Endothelial cell of umbilical vein (primary cell): ENCODE data around the gene P3H2. TPM values are rescaled to one million over a fixed set of nuclear protein-coding genes. Genes with fewer than 3 reads are reported as not detected.

Experiments
- BruUV-seq: library from RNA; stranded (reverse); fragments of 400-500 nt; replicated peaks from 2 replicates; lab custom pipeline; 2021; lab: Mats Ljungman, UMichigan
- CTCF ChIA-PET: fragments of 300-600, 350-600 bp; sonication (Branson Sonifier 250); formaldehyde crosslinking; loops from one replicate; lab custom pipeline; 2021; ENCODE audit warnings: antibody characterized with exemption, inconsistent platforms; lab: Charles Lee
- POLR2A ChIA-PET: fragments of 300-600, 350-600 bp; sonication (Branson Sonifier 250); formaldehyde crosslinking; loops from one replicate; lab custom pipeline; 2021; ENCODE audit warnings: antibody characterized with exemption, inconsistent platforms; lab: Charles Lee
- DNase-seq: peaks from one replicate; pipeline ENCODE4 v3.0.0-alpha.2; 2011; ENCODE audit warnings: low read depth, low spot score
- FAIRE-seq: peaks from 2 replicates; lab custom pipeline; 2011; peaks lifted over from hg19 to GRCh38; lab: Jason Lieb, UNC
- H2AFZ ChIP-seq: 2 replicates; pipeline ENCODE4 v1.6.0; 2012; ENCODE audit warnings: low read depth, low read length, control low read depth, inconsistent platforms
- H3K27ac ChIP-seq: 2 replicates; pipeline ENCODE4 v1.5.1; 2011; ENCODE audit warnings: low read depth, mild to moderate bottlenecking, control low read depth, low read length, moderate library complexity; ENCODE audit not compliant: insufficient read depth
- H3K27me3 ChIP-seq, 2 experiments: 2 replicates each; pipeline versions ENCODE4 v1.6.0 to v1.6.1; 2011; ENCODE audit warnings: low read length in 2 of 2, mixed read lengths in 1 of 2; ENCODE audit not compliant: control insufficient read depth in 2 of 2, insufficient read depth in 2 of 2
- H3K36me3 ChIP-seq, 2 experiments: 2 replicates in 1 of 2; 3 replicates in 1 of 2; pipeline ENCODE4 v1.5.1; 2011; ENCODE audit warnings: low read length in 2 of 2, mild to moderate bottlenecking in 1 of 2, moderate library complexity in 1 of 2; ENCODE audit not compliant: control insufficient read depth in 2 of 2, insufficient read depth in 2 of 2; ENCODE audit errors: extremely low read depth in 1 of 2
- H3K4me1 ChIP-seq: 3 replicates; pipeline ENCODE4 v1.5.1; 2011; ENCODE audit warnings: mild to moderate bottlenecking, low read length; ENCODE audit not compliant: control insufficient read depth, insufficient read depth; ENCODE audit errors: extremely low read depth
- H3K4me2 ChIP-seq: 2 replicates; pipeline ENCODE4 v1.6.1; 2011; ENCODE audit warnings: low read length, control low read depth, mixed read lengths; ENCODE audit not compliant: insufficient read depth
- H3K4me3 ChIP-seq, 3 experiments: fragments of 200-600 bp in 1 of 3; sonication (generic), shearing (Covaris generic) in 1 of 3; replicated peaks in 1 of 3; 2 replicates each; pipeline ENCODE4 v1.5.1; 2011 to 2016; ENCODE audit warnings: control low read depth in 3 of 3, low read length in 3 of 3, mild to moderate bottlenecking in 2 of 3, inconsistent platforms in 1 of 3, low read depth in 1 of 3, moderate library complexity in 1 of 3; ENCODE audit not compliant: insufficient read depth in 1 of 3
- H3K79me2 ChIP-seq: 2 replicates; pipeline ENCODE4 v1.6.0; 2012; ENCODE audit warnings: low read length, inconsistent platforms; ENCODE audit not compliant: control insufficient read depth, insufficient read depth
- H3K9ac ChIP-seq: replicated peaks from 2 replicates; pipeline ENCODE3; 2011; ENCODE audit warnings: low read length, control low read depth; ENCODE audit not compliant: insufficient read depth; ENCODE audit errors: extremely low read depth
- H3K9me1 ChIP-seq: replicated peaks from 3 replicates; pipeline ENCODE4 v1.6.0; 2011; ENCODE audit warnings: mild to moderate bottlenecking, low read length; ENCODE audit not compliant: control insufficient read depth, insufficient read depth; ENCODE audit errors: extremely low read depth
- H3K9me3 ChIP-seq: replicated peaks from 2 replicates; pipeline ENCODE4 v1.5.1; 2012; ENCODE audit warnings: low read length, inconsistent platforms; ENCODE audit not compliant: control insufficient read depth, insufficient read depth
- H4K20me1 ChIP-seq: replicated peaks from 2 replicates; pipeline ENCODE3; 2011; ENCODE audit warnings: mild to moderate bottlenecking, low read length; ENCODE audit not compliant: control insufficient read depth, insufficient read depth; ENCODE audit errors: extremely low read depth
- CTCF ChIP-seq, 2 donors: IDR thresholded peaks; 1 replicate in 1 of 2; 2 replicates in 1 of 2; pipeline ENCODE4 v1.5.1; 2011; ENCODE audit warnings: low read length in 2 of 2, mild to moderate bottlenecking in 2 of 2, moderate library complexity in 2 of 2, control low read depth in 1 of 2, inconsistent platforms in 1 of 2, low read depth in 1 of 2; ENCODE audit not compliant: insufficient read depth in 1 of 2; ENCODE audit errors: extremely low read depth in 1 of 2
- JUN ChIP-seq: IDR thresholded peaks from 2 replicates; pipeline ENCODE4 v1.6.1; 2011; ENCODE audit warnings: borderline replicate concordance, low read depth; ENCODE audit not compliant: insufficient read length, insufficient read depth
- MYC ChIP-seq: IDR thresholded peaks from one replicate; pipeline ENCODE4 v1.6.1; 2011; ENCODE audit warnings: mild to moderate bottlenecking, low read depth, low read length
- POLR2A ChIP-seq: IDR thresholded peaks from 2 replicates; pipeline ENCODE4 v1.6.1; 2012; ENCODE audit warnings: low read depth, mild to moderate bottlenecking, control low read depth, low read length
- POLR2AphosphoS5 ChIP-seq: IDR thresholded peaks from 2 replicates; pipeline ENCODE4 v1.6.1; 2012; ENCODE audit warnings: low read depth, mild to moderate bottlenecking, control low read depth, low read length, moderate library complexity; ENCODE audit not compliant: insufficient read depth
- dilution Hi-C: fragments of 300-500 bp; cut with MboI; formaldehyde crosslinking; loops from one replicate; pipeline ENCODE4 v1.15.0; 2019; ENCODE audit warnings: low sequenced_read_pairs; ENCODE audit not compliant: extremely low pct_ligation_motif_present
- intact Hi-C: fragments of 100-400 bp; cut with micrococcal nuclease; formaldehyde crosslinking; loops from one replicate; pipeline ENCODE4 v1.10.0; 2022
- polyA plus RNA-seq, 4 experiments: library from polyadenylated mRNA; depleted of rRNA in 3 of 4; stranded (reverse) in 3 of 4; unstranded in 1 of 4; fragments of >200 nt; gene quantifications; 2 replicates each; pipeline versions ENCODE4 v1.2.1 to v1.2.3, GENCODE V29; 2011 to 2012; ENCODE audit warnings: missing spikeins in 1 of 4
- total RNA-seq: library from RNA; stranded (reverse); gene quantifications from 2 replicates; pipeline ENCODE4 v1.2.3, GENCODE V29; 2021

P3H2 gene
- total and polyA plus RNA-seq, 2 donors (not counting 3 experiments of a cell fraction or from before 2014, with no cell fraction given), result 6.6 to 6.8 TPM

- FAIRE-seq, result no peak
These were observed 34.5 kb downstream of the P3H2 start for GRCh38 chr3:190086191-190086590.

More at GRCh38 chr3:190086191-190086590, 34.5 kb downstream of the P3H2 start:
- no peaks in the 10 kb centered on the region for H3K79me2 ChIP-seq
- no peaks in the 10 kb centered on the region for H3K9me1 ChIP-seq
- no peaks in the 10 kb centered on the region for H4K20me1 ChIP-seq
- dilution Hi-C loops, result no loop called here
- intact Hi-C loops, result no loop called here
- H3K4me3 ChIP-seq, result no peak overlapping the region
- H3K36me3 ChIP-seq, result no peaks in the 10 kb centered on the region
- no peak for DNase-seq
- ChIA-PET CTCF (interaction anchor here (1.3 kb wide), 1 partner anchor 13 kb away, joined by 3 read pairs; no protein-coding TSS in a partner anchor), POLR2A (no interaction called here)
- no peaks in the 10 kb centered on the region for H3K9me3 ChIP-seq
- no peak overlapping the region for H3K4me2 ChIP-seq
- H3K9ac ChIP-seq, result no peak overlapping the region
- no peaks in the 10 kb centered on the region for H3K4me1 ChIP-seq
- no TSS peak for BruUV-seq
- no peak overlapping the region for H2AFZ ChIP-seq
- H3K27me3 ChIP-seq, result no peaks in the 10 kb centered on the region
- no peak overlapping the region for H3K27ac ChIP-seq
- no peak for TF ChIP-seq CTCF (IDR thresholded peaks at IDR 0.05; ENCODE audit: extremely low read depth in 1 of 2, insufficient read depth in 1 of 2, low read depth in 1 of 2, low read length in 2 of 2)
- no peak for TF ChIP-seq POLR2A
- no peak for TF ChIP-seq POLR2AphosphoS5
- TF ChIP-seq JUN, result no peak
- TF ChIP-seq MYC, result no peak
